Activated CD4-positive, alpha-beta T cell treated with anti-CD3 and anti-CD28 coated beads for 24 hours (primary cell): ENCODE measurements around the gene KDM5B.
"Not testable (repeated sequence)": the region's sequence is repeated elsewhere in the genome, so short reads cannot be mapped to it uniquely, and the experiment has no call there.

Experiments used
- DNase-seq, 2 donors: peaks; one replicate each; pipeline ENCODE4 v3.0.0-alpha.2; 2020; ENCODE audit warnings: low read depth in 2 of 2

Gene KDM5B

DNA sequence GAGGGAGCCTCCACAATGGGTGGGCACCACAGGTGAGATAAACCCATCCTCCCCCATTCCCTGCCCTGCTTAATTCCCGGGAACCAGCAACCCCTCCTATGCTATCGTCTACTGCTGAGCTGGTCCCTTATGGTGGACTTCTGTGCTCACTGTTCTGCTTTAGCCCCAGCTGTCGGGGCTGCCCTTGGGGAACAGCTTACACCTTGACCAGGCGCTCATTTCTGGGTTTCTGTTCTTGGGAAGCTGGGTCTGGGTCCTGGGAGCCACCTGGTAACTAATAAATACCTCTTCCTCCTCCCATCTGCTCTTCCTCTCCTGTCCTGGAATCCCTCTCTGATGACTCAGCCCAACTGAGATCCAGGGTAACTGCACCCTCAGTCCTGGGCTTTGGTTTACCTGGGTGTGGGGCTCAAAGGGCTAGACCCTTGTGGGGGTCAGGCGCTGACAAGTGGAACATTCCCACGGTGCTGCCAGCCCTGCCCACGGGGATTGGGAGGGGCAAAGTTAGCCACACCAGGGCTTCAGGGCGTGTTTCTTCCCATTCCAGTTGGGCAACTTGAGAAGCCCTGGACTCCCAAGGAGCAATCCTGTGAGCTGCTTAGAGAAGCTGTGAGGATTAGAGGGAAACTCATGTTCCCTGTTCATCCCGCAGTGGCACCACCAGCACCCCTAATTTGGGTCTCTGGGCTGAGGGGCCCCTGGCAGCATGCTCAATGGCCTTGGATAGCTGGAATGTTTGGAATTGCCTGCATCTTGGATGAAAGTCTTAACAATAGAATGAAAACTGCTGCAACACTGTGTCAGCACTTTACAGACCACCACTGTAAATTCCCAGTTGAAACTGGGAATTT, 4.2 kb upstream of the KDM5B start:
- DNase-seq = no peak

DNA sequence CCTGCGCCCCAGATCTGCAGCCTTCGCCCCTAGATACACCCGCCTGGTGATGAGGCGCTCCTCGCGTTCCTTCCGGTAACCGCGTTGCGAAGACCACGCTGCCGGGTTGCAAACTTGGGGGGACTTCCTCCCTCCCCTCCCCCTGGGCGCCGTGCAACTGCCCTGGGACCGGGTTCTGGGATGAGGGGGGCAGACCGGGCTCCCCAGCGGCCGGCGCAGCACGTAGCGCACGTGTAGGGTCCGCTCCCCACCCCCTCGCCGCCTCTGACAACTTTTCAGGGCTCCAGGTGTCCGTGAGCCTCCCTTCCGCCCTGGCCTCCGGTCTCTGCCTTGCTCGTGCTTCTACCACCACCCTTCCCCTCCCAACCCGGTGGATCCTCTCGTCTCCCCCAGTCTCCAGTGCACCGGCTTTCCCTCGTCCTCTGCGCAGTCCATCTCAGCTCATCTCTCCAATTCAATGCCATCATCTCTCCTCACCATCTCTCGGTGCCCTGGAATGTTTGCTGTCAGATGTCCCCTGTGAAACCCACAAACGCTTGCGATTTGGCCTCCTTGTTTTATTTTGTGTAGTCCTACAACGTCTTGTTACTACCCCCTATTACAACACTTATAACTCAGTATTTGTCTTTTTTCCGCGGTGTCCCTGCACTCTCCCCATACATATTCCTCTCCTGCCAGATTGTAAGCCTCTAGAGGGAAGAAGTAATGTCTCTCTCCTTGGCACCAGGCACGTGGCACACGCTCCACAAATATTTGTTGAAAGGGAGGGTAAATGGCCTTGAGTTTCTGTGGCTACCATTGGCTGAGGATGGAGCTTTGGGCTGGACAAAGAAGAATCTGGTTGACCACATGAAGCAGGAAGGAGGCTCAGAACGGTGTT, 3.3 kb upstream of the KDM5B start:
- peak in 1 of 2 donors; percentile 31 for DNase-seq

DNA sequence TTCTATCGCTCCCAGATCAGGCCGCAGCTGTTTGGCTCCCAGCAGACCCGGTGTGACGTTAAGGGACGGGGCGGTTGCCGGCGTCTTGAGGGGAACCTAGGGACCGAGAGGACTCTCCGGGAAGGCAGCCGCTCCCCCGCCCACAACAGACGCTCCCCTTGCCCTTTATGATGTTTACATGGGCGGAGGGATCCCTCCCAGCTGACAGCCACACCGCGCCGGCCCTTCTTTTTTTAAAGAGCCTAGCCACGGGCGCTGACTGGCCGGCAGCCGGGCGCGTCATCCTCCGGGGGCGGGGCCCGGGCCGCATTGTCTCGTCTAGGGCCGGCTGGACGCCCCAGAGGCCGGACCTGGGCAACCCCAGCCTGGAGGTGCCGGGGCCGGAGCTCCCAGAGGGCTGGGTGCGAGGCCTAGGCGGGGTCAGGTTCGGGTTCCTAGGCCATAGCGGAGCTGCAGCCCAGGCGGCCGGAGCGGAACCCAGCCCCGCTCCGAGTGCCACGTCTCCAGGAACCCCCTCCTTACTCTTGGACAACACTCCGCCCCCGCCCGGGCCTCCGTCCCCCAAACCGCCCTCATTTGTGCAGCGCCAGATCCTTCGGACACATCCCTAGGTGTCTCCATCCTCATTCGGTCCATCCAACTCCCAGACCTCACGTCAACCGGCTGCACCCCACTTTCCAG, 2.5 kb upstream of the KDM5B start, which contains the start of gene PCAT6:
Gene PCAT6 (plus strand): TSS at position 340 of the 681 bp plus-strand sequence.
- DNase-seq = peak; percentile 76 to 79

DNA sequence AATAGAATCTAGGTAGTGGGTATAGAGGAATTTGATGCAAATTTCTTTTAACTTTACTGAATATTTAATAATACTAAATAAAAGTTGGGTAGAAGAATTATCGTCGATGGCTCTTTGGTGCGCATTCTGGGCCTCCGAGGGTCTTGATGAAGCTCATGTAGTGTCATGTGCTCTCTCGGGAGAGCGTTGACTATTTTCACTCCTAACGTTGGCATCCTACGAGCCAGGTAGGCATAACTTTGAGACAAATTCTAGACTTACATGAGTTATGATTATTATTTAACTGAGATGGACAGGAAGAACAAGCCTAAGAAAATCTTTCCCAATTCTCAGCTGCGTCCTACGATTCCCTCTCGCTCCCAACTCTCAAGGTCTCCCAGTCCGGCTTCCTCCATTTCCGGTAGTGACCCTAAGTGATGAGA, 2.0 kb upstream of the KDM5B start:
- DNase-seq = no peak

DNA sequence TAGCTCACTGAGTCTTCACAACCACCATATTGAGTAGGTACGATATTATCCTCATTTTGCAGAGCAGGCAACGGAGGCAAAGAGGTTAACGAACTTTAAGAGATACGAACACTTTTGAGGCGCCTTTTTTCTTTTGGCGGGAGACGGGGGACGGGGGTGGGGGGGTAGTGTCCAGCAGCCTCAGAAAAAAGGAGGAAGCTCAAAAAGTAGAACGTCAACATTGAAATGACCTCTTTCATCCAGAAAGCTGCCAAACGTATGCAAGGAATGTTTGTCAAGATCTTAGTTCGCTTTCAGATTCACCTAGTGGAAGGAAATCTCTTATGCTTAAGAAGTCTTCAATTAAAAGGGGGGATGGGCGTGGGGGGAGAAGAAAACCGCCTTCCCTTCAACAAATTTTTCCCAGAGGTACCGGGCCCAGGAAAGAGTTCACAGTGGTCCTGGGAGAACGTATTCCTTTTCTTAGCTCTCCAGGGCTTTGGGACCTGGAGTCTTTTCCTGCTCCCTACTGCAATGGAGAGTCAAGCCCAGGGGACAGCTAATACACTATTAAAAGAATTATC, 1.5 kb upstream of the KDM5B start:
- no peak for DNase-seq

DNA sequence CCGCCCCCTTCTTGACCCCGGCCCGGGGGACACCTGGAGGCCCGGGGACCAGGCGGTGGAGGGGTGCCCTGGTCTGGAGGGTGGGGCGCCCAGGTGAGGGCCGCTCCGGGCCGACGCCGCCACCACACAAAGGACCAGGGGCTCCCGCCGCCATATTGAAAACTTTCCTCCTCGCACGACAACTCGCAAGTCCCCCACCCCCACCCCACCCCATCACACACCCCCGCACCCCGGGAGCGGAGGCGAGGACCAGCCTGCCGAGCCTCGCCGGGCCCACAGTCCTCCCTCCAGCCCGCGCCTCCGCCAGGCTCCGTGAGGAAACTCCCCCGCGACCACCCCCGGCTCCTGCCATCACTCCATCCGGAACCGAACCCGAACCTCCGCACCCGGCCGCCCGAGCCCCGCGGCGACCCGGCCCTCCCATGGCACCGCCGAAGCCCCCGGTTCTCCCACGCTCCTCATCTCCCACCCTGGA, 733 bp downstream of the KDM5B start:
- DNase-seq = peak; percentile 18 to 22

DNA sequence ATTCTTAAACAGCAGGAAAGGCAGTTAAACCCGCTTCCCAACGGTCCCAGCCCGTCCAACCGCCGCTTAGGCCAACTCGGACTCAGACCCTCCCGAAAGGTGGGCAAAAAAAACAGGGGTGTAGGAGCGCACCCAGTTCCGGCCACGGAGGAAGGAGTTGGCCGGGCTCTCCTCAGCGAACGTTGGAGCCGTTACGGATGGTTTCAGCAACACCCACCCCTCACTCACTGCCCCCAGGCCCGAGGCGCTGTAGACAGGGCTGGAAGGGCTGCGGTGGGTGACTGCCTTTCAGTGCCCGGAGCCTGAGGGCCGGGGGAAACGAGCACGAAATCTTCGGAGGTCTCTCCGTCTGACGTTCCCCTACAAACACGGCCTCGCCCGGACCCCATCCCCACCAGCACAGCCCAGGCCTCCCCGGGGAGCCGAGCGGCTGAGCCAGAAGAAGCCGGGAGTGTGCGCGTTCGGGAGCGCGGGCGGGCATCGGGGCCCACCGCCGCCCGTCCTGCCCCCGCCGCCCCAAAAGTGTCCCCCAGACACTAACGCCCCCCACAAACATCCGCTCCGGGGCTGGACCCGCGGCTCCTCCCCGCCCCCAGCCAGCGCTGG, 1.3 kb downstream of the KDM5B start:
- no peak for DNase-seq

DNA sequence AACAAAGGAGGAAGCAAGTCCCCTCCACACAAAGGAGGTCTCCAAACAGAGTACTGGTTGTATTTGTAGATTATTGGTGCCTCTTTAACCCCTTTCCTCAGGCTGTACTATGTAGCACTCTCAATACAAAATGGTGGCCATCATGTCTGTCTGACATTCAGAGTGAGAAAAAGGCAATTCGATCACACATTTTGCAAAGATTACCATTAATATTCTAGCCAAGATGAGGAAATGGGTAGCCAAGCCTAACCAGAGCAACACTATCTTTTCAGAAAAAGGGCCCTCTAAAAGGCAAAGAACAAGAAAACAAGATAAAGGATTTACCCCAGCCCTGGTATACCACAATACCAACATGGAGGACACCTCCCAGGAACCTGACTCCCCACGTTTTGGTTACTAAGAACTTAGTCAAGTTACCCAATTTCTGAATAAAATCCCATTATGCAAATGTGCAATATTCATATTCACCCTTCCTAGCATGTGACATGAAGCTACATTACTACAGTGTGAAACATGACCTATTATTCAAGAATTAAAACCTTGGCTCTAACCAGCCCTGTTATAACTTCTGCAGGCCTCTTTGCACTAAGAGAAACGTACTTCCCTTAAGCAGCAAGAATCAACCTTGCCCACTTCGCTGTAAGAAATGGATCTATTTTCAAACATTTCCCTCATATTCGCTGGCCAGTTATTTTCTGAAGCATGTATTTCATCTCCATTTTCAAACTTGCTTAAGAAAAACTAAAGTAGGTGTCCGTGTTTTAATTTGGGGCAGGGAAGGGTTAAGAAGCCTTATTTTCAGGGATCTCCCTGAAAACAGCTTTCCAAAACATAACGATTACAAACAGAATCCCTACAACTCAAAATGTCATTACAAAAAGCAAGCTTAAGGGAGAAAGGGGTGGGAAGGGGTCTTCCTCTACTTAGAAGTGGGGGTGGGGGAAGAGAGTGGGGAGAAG, 2.1 kb downstream of the KDM5B start:
- no peak for DNase-seq

DNA sequence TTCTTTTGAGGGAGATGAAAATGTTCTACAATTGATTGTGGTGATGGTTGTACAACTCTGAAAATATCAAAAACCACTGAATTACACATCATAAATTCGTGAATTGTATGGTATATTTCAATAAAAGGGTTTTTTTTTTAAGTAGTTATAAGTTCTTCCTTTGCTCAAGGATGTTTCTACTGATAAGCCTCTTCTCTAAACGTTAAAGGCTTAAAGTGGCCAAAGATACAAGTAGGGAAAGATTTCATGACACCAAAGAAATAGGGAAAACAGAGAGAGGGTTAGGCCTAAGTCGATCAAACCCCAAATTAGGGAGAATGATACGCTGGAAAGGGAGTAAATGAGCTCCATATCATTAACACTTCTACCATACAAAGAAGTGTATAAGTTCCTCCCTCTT, 4.1 kb downstream of the KDM5B start:
- no peak for DNase-seq

DNA sequence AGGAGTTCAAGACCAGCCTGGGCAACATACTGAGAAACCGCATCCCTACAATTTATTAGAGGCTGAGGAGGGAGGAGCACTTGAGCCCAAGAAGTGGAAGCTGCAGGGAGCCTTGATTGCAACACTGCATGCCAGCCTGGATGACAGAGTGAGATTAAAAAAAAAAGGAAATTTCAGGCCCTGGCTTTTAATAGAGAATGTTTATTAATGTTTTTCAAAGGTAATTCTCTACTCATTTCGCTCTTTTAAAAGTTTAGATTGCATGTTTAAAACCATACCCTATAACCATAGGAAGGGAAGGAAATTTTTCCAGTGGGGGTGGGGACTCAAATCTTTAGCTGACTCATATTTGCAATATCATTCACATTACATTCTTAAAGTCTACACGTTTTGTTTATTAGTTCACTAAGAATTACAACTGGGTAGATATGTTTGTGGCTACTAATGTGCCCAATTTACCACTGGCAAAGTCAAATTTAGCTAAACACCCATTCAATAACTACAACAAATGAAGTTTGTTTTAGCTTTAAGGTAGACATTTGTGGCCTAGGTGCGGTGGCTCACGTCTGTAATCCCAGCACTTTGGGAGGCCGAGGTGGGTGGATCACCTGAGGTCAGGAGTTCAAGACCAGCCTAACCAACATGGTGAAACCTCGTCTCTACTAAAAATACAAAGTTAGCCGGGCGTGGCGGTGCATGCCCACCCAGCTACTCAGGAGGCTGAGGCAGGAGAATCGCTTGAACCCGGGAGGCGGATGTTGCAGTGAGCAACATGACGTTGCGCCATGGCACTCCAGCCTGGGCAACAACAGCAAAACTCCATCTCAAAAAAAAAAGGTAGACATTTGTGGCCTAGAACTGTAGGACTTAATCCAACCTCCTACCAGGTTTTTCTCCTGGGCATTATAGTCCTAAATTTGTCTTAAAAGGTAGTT, 5.0 kb downstream of the KDM5B start:
- no peak for DNase-seq

DNA sequence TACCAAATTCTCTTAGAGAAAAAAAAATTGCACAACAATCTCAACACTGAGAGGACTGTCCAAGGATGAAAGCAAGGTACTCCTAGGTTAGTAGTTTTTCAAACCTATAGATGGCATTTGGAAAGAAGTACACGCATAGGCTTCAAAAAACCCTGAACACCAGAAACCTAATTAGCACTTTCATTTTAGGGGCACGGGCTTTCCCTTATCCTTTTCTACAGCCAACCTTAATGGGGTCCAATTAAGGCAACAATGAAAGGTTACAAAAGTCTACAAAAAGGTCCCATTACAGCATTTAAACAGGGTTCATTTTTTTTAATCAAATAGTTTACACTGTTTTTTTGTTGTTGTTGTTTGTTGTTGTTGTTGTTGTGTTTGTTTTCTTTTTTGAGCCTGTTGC, 6.2 kb downstream of the KDM5B start:
- DNase-seq = no peak

DNA sequence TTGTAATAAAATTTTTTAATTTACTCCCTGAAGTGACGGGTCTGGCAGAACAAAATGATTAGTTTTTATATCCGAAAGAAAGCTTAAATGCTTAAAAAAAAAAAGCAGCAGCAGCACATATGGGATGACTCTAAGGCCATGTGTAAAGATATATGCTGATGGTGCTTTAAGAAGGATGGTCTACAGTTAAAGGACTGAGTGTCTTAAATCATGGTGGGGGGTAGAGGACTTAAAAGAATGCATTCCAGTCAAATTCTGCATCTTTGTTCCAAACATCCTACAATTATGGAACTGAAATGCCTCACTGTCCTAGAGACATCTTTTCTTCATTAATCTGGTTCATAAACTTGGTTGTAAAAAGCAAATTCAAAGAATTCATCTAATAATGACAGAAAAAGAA, 7.0 kb downstream of the KDM5B start:
- DNase-seq = no peak

DNA sequence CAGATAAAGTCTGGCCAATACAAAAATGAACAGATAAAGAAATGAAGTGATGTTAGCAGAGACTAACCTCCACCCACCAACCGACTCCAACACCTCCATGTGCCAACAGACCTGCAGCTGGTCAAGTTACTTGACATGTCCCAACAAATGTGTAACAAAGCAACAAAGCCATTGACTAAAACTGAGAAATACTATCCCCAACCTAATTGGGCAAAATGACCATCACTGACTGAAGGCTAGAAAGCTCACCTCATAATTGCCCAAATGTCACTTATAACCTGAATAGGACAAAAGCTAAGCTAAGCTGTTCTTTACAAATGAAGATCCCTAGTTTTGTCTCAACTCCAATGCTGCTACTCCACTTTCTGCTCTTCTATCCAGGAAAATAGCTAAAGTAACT, 7.5 kb downstream of the KDM5B start:
- DNase-seq = no peak

DNA sequence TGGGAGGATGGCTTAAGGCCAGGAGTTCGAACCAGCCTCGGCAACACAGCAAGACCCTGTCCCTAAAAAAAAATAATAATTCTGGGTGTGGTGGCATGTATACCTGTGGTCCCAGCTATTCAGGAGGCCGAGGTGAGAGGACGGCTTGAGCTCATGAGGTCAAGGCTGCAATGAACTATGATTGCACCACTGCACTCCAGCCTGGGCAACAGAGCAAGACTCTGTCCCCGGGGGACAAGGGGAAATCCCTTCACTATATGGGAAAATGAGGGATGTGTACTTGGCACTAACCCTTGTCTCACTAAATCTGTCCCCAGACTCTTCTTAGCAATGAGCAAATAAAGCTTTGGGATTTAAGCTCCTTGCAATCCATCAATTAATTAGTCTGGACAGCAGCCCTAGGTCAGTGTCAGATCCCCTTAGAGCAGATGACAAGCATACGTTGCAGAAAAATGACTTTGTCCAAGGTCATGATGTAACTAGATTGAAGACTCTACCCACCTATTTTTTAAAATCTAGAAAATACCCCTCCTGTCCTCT, 9.4 kb downstream of the KDM5B start:
- DNase-seq = no peak

DNA sequence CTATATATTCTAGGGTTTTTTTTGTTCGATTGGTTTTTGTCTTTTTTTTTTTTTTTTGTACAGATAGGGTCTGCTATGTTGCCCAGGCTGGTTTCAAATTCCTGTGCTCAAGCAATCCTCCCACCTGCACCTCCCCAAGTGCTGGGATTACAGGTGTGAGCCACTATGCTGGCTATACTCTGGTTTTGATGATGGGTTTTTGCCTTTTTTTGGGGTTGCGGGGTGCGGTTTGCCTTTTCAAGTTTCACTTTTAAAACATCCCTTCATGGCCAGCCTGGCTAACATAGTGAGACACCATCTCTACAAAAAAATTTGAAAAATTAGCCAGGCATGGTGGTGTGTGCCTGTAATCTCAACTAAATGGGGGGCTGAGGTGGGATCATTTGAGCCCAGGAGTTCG, 10.0 kb downstream of the KDM5B start:
- DNase-seq = no peak

DNA sequence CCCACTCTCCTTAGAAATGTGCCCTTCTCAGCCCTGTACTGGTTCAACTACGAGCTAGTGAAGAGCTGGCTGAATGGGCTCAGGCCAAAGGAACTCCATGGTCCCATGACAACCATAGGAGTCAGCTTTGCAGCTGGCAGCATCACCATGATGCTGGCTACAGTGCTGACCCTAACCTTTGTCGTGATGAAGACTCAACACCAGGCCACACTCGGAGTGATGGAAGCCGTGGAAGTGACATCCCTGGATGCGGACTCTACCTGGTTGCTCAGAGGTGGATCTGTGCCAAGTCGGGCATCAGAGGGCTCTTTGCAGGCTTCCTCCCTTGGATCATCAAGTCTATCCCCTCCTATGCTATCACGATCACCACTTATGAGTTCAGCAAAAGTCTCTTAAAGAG, 11.6 kb downstream of the KDM5B start:
- DNase-seq = no peak

DNA sequence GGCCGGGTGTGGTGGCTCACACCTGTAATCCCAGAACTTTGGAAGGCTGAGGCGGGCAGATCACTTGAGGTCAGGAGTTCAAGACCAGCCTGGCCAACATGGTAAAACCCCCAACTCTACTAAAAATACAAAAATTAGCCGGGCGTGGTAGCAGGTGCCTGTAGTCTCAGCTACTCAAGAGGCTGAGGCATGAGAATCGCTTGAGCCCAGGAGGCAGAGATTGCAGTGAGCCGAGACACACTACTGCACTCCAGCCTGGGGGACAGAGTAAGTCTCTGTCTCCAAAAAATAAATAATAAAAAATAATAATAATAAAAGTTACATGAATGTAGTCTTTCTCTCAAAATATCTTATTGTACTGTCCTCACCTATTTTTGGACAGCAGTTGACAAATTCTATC, 13.3 kb downstream of the KDM5B start:
- not testable (repeated sequence) for DNase-seq

DNA sequence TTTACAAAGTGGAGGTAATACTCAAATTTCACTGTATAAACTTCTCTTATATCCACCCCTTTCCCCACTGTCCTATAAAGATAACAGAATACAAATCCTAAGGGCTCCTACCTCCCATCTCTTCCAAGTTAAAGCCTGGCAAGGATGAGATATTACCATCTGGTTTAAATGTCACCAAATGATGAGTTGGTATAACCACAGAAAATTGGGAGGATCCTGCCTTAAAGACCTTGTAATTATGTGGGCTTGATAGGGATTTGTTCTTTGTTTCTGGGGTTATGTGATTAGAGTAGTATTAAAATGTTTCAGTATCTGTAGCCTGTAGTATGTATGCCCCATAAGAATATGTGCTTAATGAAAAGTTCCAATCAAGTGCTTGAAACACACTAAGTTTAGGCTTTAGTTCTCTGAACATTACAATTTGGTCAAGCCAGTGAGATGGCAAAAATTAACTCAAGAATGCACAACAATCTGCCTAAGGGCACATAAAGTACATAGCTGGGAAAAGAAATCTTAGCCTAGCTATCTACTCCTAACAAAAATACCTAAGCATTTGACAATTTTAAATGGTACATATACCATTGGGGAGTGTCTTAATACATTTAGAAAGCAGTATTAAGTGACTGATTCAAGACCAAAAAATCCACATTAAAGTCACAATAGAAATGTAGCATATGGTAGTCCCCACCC, 14.0 kb downstream of the KDM5B start:
- no peak for DNase-seq
